Measurements from ENCODE around the gene LMF1. TPM values are rescaled to one million over a fixed set of nuclear protein-coding genes. Genes with fewer than 3 reads are reported as not detected.

Gene LMF1
- total and polyA plus RNA-seq, 2 of the 4 experiments (the other 2 are of a cell fraction) = 7.7 to 13.1 TPM

DNA sequence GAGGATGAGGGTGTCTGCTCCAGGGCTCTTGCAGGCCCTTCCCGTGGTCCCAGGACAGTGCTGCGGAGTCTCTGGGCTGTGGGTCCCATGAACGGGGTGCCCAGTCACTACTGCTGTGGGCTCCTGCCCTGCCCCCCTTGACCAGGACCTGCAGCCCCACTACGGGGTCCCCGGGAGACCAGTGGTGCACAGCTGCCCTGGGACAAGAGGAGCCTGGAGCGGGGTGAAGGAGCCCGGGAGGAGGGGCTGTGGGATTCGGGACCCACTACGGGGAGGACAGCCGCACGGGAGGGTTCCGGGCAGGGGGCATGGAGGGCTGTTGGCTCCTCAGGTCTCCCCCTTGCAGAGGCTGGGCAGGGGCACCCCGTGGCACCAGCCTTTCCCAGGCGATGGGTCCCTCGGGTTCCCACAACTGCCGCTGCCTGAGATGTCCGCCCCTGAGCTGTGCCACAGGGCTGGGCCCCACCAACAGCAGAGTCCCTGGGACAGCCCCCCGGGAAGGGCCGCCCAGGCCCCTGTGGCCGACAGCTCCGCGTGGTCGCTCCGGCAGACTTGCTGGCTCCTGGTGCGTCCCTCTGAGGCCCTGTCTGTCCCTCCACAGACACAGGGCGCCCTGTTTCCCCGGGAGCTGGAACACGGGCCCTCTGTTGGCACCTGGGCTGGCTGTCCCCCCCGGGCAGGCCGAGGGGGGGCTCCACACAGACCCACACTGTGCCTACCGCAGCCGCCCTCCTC lies 118.2 kb downstream of the LMF1 start:
- Histone ChIP-seq H3K9me1 (ENCODE audit: insufficient read depth, low read length) (no peaks in the 10 kb centered on the region), H2BK5ac (ENCODE audit: low read depth, low read length, poor library complexity, severe bottlenecking) (no peak overlapping the region), H2AK5ac (ENCODE audit: low read depth, low read length) (no peak overlapping the region), H3K18ac (ENCODE audit: low read depth, low read length) (no peak overlapping the region), H2AFZ (replicated peaks; ENCODE audit: low read length, poor library complexity) (no peak overlapping the region), H3K23ac (ENCODE audit: low read depth, low read length) (no peak overlapping the region), H2BK120ac (ENCODE audit: low read depth, low read length) (no peak overlapping the region), H4K8ac (ENCODE audit: low read depth in 2 of 2, low read length in 2 of 2) (no peak overlapping the region), H3K9me3 (ENCODE audit: control insufficient read depth, insufficient read depth, low read length) (peaks cover 43% of the 10 kb centered on the region), H3K27ac (ENCODE audit: insufficient read depth, low read length) (no peak overlapping the region), H3K14ac (replicated peaks; ENCODE audit: low read depth, low read length) (no peak overlapping the region), H3K79me1 (ENCODE audit: low read depth in 1 of 2, low read length in 2 of 2) (no peaks in the 10 kb centered on the region), H3K56ac (ENCODE audit: extremely low read depth, insufficient read depth, low read length) (no peak overlapping the region), H2BK20ac (ENCODE audit: low read depth, low read length) (no peak overlapping the region), H4K5ac (ENCODE audit: low read depth, low read length) (no peak overlapping the region), H3K4me3 (ENCODE audit: insufficient read depth, low read depth, low read length) (no peak overlapping the region), H2AK9ac (replicated peaks; ENCODE audit: low read depth, low read length, poor library complexity) (no peak overlapping the region), H3K4me1 (ENCODE audit: control insufficient read depth, insufficient read depth, low read length) (no peaks in the 10 kb centered on the region), H4K91ac (ENCODE audit: insufficient read depth, low read depth, low read length) (no peak overlapping the region), H3K36me3 (ENCODE audit: control insufficient read depth, insufficient read depth, low read length) (no peaks in the 10 kb centered on the region), H3K27me3 (ENCODE audit: control insufficient read depth, insufficient read depth, low read length) (no peaks in the 10 kb centered on the region), H3K4ac (ENCODE audit: low read depth, low read length) (no peak overlapping the region), H2BK15ac (ENCODE audit: low read depth, low read length) (no peak overlapping the region), H3K9ac (ENCODE audit: low read depth, low read length) (no peak overlapping the region), H3K4me2 (ENCODE audit: low read depth, low read length) (no peak overlapping the region), H4K20me1 (ENCODE audit: insufficient read depth, low read length) (no peaks in the 10 kb centered on the region)
- POLR2A ChIA-PET (ENCODE audit: unreplicated experiment) = no interaction called here
- DNase-seq (no peak), ATAC-seq (ENCODE audit: low read depth) (no peak)
- intact Hi-C loops (cut with micrococcal nuclease) = no loop called here
- in situ Hi-C loops (cut with MboI; ENCODE audit: low sequenced_read_pairs) = no loop called here
- 89% methylated on average over 20 of the region's 32 CpGs; no CpG with 5 or more reads in 1 of the 2 experiments for WGBS, 2 experiments (ENCODE audit: extremely low coverage in 2 of 2, insufficient read length in 1 of 2)
- BruUV-seq (replicated peaks) = no TSS peak
- CTCF ChIA-PET = no interaction called here
- TF ChIP-seq BHLHE40 (IDR thresholded peaks at IDR 0.05; ENCODE audit: low read depth, low read length) (no peak), SMC3 (IDR thresholded peaks at IDR 0.05; ENCODE audit: low read depth, low read length) (no peak), RCOR1 (IDR thresholded peaks at IDR 0.05; ENCODE audit: insufficient replicate concordance, low read length) (no peak)
- dilution Hi-C loops (cut with HindIII; ENCODE audit: low sequenced_read_pairs, unreplicated experiment) = no loop called here
